NCI-H2196 treated with DMSO at 0.1 percent for 48 hours (cell line): ENCODE measurements around the gene ZNF100.
"Not testable (repeated sequence)": the region's sequence is repeated elsewhere in the genome, so short reads cannot be mapped to it uniquely, and the experiment has no call there.

Experiments
- DNase-seq: peaks from one replicate; lab custom pipeline; 2025; ENCODE audit not compliant: unreplicated experiment; lab: John Stamatoyannopoulos, UW

ZNF100 gene

GRCh38 chr19:21767065-21767800 is at the start of gene ZNF100:
Gene ZNF100 (minus strand): TSS chr19:21767579. CDS start chr19:21767429, 150 bp downstream.
- peak; percentile 73 for DNase-seq

DNA sequence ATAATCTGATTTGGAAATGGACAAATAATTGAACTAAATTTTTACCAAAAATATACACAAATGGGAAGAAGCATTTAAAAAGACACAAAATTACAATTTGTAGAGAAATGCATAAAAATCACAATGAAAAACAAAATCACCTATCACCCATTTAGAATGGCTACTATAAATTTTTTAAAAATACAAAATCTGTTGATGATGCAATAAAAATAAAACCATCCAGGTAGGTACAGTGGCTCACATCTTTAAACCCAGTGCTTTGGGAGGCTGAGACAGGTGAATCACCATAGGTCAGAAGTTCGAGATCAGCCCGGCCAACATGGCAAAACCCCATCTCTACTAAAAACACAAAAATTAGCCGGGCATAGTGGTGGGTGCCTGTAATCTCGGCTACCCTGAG is 45.1 kb upstream of the ZNF100 start:
- DNase-seq: no peak

DNA sequence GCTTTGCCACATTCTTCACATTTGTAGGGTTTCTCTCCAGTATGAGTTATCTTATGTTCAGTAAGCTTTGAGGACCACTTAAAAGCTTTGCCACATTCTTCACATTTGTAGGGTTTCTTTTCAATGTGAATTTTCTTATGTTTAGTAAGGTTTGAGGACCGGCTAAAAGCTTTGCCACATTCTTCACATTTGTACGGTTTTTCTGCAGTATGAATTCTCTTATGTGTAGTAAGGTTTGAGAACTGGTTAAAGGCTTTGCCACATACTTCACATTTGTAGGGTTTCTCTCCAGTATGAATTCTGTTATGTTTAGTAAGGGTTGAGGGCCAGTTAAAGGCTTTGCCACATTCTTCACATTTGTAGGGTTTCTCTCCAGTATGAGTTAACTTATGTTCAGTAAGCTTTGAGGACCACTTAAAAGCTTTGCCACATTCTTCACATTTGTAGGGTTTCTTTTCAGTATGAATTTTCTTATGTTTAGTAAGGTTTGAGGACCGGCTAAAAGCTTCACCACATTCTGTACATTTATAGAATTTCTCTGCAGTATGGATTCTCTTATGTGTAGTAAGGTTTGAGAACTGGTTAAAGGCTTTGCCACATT is 41.1 kb upstream of the ZNF100 start:
- DNase-seq: not testable (repeated sequence)

GRCh38 chr19:21789466-21790085 is 22.2 kb upstream of the ZNF100 start:
- no peak for DNase-seq

- DNase-seq: no peak
Measured at GRCh38 chr19:21786936-21787335, 19.6 kb upstream of the ZNF100 start.

DNA sequence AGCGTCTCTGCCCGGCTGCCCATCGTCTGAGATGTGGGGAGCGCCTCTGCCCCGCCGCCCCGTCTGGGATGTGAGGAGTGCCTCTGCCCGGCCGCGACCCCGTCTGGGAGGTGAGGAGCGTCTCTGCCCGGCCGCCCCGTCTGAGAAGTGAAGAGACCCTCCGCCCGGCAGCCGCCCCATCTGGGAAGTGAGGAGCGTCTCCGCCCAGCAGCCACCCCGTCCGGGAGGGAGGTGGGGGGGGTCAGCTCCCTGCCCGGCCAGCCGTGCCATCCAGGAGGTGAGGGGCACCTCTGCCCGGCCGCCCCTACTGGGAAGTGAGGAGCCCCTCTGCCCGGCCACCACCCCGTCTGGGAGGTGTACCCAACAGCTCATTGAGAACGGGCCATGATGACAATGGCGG is 8.4 kb upstream of the ZNF100 start:
- DNase-seq: not testable (repeated sequence)

GRCh38 chr19:21766705-21767064 is 694 bp downstream of the ZNF100 start:
- not testable (repeated sequence) for DNase-seq

DNA sequence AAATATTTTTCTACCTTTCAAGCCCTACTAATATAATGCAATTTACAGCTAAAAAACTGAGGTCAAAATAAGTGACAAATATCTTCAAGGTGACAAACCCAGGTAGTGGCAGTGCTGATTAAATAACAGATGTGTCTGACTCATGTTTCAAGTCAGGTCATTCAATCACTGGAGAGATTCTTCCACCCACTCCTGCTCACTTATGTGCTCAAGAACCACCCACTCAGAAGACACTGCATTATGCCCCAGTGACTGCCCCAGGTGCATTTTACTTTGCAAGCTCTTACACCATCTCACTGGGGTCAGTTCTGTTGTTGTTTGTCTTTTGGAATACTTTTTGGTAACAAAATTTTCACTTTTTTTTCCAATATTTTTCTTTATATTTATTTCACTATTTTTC is 2.2 kb downstream of the ZNF100 start:
- no peak for DNase-seq

- DNase-seq: not testable (repeated sequence)
Measured at GRCh38 chr19:21761547-21761946, 5.8 kb downstream of the ZNF100 start.

- DNase-seq: no peak
Measured at GRCh38 chr19:21758296-21758695, 9.1 kb downstream of the ZNF100 start.

- DNase-seq: not testable (repeated sequence)
Measured at GRCh38 chr19:21755555-21755954, 11.8 kb downstream of the ZNF100 start.

- no peak for DNase-seq
Measured at GRCh38 chr19:21751384-21751783, 16.0 kb downstream of the ZNF100 start.

DNA sequence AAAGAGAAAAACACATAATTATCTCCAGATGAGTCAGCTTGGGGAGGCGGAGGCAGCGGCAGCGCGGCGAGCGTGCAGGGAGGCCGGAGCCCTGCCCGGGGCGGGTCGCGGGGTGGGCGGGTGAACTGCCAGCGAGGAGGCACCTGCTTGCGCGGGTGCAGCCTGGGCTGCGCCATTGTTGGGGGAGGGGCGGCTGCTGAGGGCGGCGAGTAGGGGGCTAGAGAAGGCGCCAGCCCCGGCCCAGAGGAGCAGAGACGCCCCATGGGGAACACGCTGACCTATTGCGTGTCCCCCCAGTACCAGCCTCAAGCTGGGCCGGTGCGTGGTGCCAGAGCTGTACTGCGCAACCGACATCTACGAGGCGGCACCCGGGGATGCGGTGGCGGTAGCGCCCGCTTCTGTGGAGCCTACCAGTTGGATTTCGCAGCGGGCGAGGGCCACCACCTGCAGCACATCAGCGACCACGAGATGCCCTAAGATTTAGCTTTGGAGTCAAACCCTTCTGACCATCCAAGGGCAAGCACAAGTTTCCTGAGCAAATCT is 16.7 kb downstream of the ZNF100 start:
- no peak for DNase-seq

- no peak for DNase-seq
Measured at GRCh38 chr19:21749090-21749489, 18.3 kb downstream of the ZNF100 start.

DNA sequence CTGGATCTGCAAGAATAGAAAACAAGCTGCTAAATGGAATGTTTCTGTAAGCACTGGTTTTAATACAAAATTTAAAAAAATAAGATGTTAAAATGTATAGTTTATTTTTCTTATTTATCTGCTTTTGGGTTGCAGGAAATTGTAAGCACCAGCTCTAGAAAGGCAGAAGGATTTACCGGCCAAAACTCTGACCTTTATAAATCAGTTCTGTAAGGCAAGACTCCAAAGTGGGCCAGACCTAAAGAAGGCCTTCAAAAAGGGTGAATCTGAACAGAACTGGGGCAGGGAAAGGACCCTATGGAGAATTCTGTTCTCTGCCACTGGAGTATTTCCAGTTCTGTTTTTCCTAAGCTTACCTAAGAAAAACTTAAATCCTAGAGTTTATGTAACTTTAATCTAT is 19.3 kb downstream of the ZNF100 start:
- no peak for DNase-seq

DNA sequence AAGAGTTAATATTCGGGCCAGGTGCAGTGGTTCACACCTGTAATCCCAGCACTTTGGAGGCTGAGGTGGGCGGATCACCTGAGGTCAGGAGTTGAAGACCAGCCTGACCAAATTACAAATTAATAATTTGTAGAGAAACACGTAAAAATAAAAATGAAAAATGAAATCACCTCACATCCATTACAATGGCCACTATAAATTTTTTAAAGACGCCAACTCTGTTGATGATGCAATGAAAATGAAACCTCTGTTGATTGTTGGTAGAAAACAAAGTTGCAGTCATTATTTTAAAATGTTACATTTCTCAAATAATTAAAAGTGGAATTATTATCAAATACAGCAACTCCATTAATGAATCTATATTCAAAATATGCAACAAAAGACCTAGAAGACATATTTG is 26.8 kb downstream of the ZNF100 start:
- DNase-seq: no peak

- DNase-seq: not testable (repeated sequence)
Measured at GRCh38 chr19:21726942-21727747, 40.2 kb downstream of the ZNF100 start.

DNA sequence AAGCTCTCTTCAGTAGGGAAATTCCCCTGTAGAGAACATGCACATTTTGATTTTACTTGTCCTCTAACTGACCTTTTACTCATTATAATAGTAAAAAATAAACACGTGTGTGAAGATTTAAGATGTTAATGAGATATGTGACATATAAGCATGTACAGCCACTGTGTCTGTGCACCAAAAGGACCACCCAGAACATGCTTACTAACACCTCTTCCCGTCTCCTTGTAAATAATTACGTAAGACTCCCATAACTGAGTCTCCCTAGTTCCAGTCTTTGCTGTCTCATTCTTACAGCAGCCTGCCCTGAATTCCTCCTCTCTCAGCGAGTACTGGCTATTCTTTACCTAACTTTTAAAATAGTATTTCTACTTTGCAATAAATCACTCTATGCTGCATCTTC is 53.6 kb downstream of the ZNF100 start:
- no peak for DNase-seq

- no peak for DNase-seq
Measured at GRCh38 chr19:21709464-21709863, 57.9 kb downstream of the ZNF100 start.

- not testable (repeated sequence) for DNase-seq
Measured at GRCh38 chr19:21707878-21708277, 59.5 kb downstream of the ZNF100 start.

GRCh38 chr19:21707065-21707464 is 60.3 kb downstream of the ZNF100 start:
- DNase-seq: no peak
